Measurements from ENCODE around the gene FAM78A.

Gene FAM78A

GRCh38 chr9:131239161-131239975 is 36.9 kb downstream of the FAM78A start:
- no peak for DNase-seq (ENCODE audit: low read depth in 3 of 3)

DNA sequence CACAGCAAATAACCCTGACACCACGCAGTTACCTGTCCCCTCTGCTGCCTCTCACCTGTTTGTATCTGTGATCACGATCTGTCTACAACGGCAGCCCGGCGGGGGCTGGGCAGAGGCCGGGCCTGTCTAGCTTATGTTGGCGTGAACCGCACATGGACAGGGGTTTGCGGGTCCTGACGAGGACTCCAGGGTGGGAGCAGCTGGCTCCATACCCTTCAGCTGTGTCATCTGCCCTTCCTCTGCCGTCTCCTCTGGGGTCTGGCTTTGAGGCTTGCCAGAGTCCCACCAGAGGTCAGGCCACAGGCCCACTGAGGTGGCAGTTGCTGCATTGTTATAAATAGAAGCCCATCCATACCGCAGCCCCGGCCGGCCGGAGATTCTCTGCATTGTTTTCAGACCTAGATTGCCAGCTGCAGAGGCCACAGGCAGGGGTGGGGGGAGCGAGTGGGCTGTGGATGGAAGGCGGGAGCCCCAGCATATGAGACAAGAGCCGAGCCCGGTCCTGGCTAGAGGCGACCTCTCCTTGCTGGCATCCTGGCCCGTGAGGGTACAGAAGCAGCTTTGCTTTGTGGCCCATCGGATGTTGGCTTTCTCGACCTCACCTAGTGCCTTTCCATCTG is 37.8 kb downstream of the FAM78A start:
- no peak for DNase-seq (ENCODE audit: low read depth in 3 of 3)

DNA sequence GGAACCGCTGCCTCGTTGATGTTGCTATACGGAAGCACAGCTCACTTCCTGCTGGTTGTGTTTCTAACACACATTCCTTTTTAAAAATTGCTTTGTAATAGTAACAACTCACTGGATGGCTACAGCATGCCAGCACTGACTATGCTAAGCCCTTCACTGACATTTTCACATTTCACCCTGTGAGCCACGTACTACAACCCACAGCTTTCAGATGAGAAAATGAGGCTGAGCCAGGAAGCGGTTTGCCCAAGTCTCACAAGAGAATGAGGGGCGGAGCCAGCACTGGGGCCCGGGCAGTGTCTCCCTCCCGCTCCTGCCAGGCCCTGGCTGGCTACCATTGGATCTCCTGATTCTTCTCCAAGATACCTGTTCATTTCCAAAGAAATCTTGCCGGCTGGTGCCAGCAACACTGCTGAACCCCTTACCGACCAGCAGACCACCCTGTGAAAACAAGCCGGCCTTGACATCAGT is 38.3 kb downstream of the FAM78A start:
- peak; percentile 70 to 86 (median 78) for DNase-seq (ENCODE audit: low read depth in 3 of 3)

DNA sequence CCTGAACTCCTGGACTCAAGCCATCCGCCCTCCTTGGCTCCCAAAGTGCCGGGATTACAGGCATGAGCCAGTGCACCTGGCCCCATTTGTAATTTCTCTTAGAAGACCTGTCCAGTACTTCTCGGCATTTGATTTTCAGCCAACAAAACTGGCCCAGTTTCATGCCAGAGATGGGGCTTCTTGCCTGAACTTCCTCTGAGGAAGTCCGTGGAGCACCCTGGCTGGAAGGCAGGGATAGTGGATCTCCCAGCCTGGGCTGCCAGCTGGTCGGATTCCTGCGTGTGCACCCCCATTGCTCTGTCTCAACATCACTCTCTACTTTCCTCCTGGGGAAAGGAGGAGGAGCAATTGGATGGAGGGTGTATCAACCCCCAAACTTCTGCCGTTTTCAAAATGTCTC is 39.0 kb downstream of the FAM78A start:
- no peak for DNase-seq (ENCODE audit: low read depth in 3 of 3)

GRCh38 chr9:131236761-131237160 is 39.5 kb downstream of the FAM78A start:
- DNase-seq (ENCODE audit: low read depth in 3 of 3): no peak

GRCh38 chr9:131236161-131236560 is 40.1 kb downstream of the FAM78A start:
- no peak for DNase-seq (ENCODE audit: low read depth in 3 of 3)

DNA sequence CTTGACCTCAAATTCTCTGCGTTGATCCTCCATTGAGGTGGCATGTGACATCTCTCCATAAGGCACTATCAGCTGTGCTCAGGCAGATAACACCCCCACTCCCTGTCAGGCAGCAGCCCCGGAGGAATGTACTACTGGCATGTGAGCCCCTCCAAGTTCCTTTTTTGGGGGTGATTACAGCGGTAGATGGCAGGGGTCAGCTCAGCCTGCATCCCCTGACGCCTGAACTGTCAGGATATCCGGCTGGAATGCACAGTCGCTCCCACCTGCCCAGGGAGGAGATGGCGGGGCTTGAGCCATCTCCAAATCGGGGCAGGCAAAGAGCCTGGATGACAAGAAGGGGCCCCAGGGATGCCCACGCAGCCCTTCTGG is 40.8 kb downstream of the FAM78A start:
- no peak for DNase-seq (ENCODE audit: low read depth in 3 of 3)

GRCh38 chr9:131234799-131235479 is 41.4 kb downstream of the FAM78A start:
- no peak for DNase-seq (ENCODE audit: low read depth in 3 of 3)

GRCh38 chr9:131233995-131234394 is 42.3 kb downstream of the FAM78A start:
- DNase-seq (ENCODE audit: low read depth in 3 of 3): no peak

DNA sequence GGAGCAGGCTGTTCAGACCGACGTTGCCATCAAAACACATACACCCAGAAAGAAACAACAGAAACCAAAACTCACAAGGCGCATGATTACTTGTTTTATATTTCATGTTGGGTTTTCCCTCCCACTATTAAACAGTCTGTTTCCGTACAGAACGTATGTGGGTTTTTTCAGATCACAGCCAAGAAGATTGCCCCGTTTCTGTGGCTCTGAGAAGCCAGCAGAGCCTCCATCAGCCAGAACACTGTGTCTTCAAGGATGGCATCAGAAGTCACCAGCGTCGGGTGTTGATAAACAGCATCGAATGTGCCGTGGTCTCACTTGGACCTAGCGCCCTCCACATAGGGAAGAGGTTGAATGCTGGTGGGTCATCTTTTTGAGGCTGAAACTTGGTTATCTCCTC is 42.8 kb downstream of the FAM78A start:
- DNase-seq (ENCODE audit: low read depth in 3 of 3): no peak

- no peak for DNase-seq (ENCODE audit: low read depth in 3 of 3)
Measured at GRCh38 chr9:131228988-131229387, 47.3 kb downstream of the FAM78A start.

DNA sequence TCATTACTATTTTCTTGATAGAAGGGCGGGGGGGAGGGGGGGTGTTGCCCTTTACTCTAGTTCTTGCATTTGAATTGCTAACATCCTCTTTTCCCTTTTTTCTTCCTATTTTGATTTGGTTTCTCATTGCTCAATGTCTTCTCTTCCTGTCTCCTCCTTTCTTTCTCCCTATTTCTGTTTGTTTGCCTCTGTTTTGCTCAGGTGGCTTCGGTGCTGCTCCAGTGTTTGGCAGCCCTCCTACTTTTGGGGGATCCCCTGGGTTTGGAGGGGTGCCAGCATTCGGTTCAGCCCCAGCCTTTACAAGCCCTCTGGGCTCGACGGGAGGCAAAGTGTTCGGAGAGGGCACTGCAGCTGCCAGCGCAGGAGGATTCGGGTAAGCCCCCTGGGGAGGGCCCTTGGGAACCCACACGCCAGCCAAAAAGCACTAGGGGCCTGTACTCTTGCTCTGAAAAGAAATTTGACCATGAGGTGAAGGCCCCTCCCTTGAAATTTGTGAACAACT is 48.3 kb downstream of the FAM78A start:
- no peak for DNase-seq (ENCODE audit: low read depth in 3 of 3)

DNA sequence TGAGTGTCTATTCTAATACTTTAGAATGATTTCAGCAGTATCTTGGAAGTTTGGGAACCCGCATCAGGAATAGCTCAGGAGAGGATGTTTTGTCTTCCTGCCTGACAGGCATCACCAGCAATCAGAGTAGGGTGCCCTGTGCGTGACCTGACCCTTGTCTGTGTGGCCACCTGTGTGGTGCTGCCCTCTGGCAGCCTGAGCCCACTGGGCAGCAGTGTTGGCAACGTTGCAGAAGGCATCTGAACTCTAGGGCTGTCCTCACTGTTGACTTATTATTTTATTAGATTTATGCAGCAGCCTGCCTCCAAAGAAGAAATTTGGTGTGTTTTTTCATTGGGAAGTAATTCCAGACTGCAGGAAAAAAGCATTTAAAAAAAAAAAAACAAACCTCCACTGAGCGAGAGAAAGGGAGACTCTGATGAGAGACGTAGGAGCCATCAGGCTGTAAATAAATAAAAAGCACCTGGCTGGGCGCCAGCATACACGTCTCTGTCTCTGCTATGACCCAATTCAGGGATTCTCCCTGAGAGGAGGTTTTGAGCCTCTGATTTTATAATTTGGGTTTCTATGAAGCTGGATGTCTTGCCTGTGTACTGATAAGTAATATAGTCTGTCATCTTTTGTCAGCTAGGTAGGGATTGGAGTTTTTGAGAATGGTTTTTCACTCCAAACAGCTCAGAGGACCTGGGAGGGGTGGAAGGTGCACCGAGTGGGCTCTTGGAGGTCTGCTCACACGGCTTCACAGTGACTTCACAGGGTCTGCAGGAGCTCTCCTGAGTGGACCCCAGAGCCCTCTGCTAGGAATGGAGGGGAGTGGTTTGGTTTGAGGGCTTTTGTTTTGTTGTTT is 49.0 kb downstream of the FAM78A start:
- no peak for DNase-seq (ENCODE audit: low read depth in 3 of 3)

DNA sequence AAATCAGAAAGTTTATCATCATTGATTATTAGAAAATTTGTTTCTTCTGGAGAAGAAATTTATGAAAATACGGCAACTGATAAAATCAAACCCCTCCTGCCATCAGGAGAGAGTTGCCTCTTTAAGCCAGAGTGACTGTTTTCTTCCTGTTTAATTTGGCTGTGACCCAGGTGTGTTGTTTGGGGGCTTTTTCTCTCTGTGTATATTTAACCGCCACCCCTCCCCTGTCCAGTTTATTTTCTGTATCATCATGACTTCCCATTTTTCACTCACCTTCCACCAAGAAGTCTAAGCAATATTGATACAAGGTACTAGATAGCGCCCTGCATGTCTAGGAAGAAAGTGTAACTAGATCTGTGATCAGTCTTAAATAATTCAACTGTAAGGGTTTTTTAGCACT is 50.1 kb downstream of the FAM78A start:
- no peak for DNase-seq (ENCODE audit: low read depth in 3 of 3)

DNA sequence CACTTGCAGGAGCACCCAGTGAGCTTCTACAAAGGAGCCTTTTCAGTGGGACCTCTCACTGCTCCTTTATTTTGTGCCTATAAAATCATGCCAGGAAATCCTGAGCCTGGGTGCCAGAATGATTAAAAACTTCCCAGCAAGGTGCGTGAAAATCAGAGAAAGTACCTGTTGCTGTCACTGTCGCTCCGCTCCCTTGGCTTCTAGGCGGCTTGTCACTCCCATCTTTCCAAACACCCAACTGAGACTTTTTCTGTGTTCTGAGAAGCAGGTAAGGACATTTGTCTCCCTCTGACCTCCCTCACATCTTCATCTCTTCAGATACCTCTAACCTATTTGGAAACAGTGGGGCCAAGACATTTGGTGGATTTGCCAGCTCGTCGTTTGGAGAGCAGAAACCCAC is 53.9 kb downstream of the FAM78A start:
- DNase-seq (ENCODE audit: low read depth in 3 of 3): no peak

DNA sequence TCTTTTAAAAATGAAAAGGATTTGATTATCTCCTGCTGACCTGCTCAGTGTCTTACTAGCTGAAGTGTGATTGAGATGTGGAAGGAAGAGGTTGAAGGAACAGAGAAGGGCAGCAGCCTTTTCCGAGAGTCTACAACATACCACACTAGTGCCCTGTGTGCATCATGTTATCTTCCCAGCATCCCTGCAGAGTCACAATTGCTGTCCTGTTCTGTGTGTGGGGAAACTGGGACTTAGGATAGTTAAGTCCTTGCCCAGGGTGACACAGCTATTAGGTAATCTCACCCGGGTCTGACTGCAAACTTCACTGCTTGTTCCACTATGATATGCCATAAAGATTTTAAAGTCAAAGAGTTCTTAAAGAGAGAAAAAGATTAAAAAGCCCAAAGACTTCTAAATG is 55.8 kb downstream of the FAM78A start:
- no peak for DNase-seq (ENCODE audit: low read depth in 3 of 3)

- DNase-seq (ENCODE audit: low read depth in 3 of 3): no peak
Measured at GRCh38 chr9:131218370-131218769, 57.9 kb downstream of the FAM78A start.

- DNase-seq (ENCODE audit: low read depth in 3 of 3): no peak
Measured at GRCh38 chr9:131217331-131218031, 58.8 kb downstream of the FAM78A start.

DNA sequence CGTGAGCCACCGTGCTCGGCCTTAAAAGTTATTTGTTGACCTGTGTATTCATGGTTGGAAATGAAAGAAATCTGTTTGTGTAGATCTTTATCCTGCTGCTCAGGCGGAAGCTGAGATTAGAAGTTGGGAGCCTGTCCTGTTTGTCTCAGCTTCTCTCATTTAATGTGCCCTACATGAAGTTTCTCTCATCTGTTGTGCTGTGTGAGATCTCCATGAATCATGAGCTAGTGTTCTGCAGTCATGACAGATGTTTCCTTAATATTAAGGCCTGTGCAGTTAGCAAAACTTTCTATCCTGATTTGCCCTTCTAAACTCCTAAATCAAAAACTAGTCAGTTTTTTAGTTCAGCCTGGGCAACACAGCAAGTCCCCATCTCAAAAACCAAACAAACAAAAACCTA is 59.5 kb downstream of the FAM78A start:
- no peak for DNase-seq (ENCODE audit: low read depth in 3 of 3)

DNA sequence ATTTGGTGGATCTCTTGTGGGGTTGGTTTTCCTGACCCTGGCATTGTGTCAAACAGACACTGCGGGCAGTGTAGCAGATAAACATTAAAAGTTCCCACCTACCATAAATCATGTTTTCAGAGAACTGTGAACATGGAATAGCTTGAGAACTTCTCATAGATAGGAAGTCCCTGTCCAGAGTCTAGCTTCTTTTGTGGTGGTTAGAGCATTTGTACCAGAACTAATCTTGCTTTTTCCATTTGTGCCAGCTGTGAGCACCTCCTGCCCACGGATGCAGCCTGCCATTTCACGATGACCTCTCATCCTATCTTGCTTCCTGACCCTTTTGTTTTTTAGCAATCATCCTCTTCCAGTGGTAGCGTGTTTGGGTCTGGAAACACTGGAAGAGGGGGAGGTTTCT is 61.4 kb downstream of the FAM78A start:
- DNase-seq (ENCODE audit: low read depth in 3 of 3): no peak

GRCh38 chr9:131214286-131214856 is 61.9 kb downstream of the FAM78A start:
- DNase-seq (ENCODE audit: low read depth in 3 of 3): no peak

Measured in stimulated activated CD4-positive, alpha-beta T cell treated with anti-CD3 and anti-CD28 coated beads, TNF-alpha, amount 100 ng/mL, for 48 hours (primary cell).